ES-I3 (cell line): ENCODE results near the gene HHAT.
"Not testable (repeated sequence)": the region's sequence is repeated elsewhere in the genome, so short reads cannot be mapped to it uniquely, and the experiment has no call there.

Experiments
- H3K36me3 ChIP-seq: 2 replicates; pipeline ENCODE4 v1.6.1; 2013; ENCODE audit warnings: mild to moderate bottlenecking, low read length, control low read depth, moderate library complexity; ENCODE audit not compliant: insufficient read depth
- H3K4me1 ChIP-seq: 2 replicates; pipeline ENCODE4 v1.6.1; 2013; ENCODE audit warnings: mild to moderate bottlenecking, control low read depth, low read length; ENCODE audit not compliant: insufficient read depth
- H3K9ac ChIP-seq: 2 replicates; pipeline ENCODE4 v1.6.1; 2013; ENCODE audit warnings: low read depth, mild to moderate bottlenecking, low read length, moderate library complexity
- H3K9me3 ChIP-seq: 2 replicates; pipeline ENCODE4 v1.6.1; 2013; ENCODE audit warnings: mild to moderate bottlenecking, low read length, moderate library complexity; ENCODE audit not compliant: control insufficient read depth, insufficient read depth

The HHAT gene

GRCh38 chr1:210332233-210332632 lies 3.5 kb downstream of the HHAT start:
- Histone ChIP-seq H3K9ac (no peak overlapping the region), H3K9me3 (no peaks in the 10 kb centered on the region), H3K36me3 (no peaks in the 10 kb centered on the region), H3K4me1 (no peaks in the 10 kb centered on the region)

GRCh38 chr1:210332719-210333398 lies 4.2 kb downstream of the HHAT start:
- H3K4me1 ChIP-seq = no peaks in the 10 kb centered on the region
- H3K9me3 ChIP-seq = no peaks in the 10 kb centered on the region
- H3K36me3 ChIP-seq = no peaks in the 10 kb centered on the region
- H3K9ac ChIP-seq = no peak overlapping the region

- Histone ChIP-seq H3K9ac (no peak overlapping the region), H3K4me1 (no peaks in the 10 kb centered on the region), H3K9me3 (no peaks in the 10 kb centered on the region), H3K36me3 (no peaks in the 10 kb centered on the region)
Measured at GRCh38 chr1:210335001-210335400, 6.3 kb downstream of the HHAT start.

GRCh38 chr1:210336362-210336761 lies 7.7 kb downstream of the HHAT start:
- no peaks in the 10 kb centered on the region for H3K36me3 ChIP-seq
- no peak overlapping the region for H3K9ac ChIP-seq
- no peaks in the 10 kb centered on the region for H3K9me3 ChIP-seq
- H3K4me1 ChIP-seq = no peaks in the 10 kb centered on the region

- Histone ChIP-seq H3K9ac (no peak overlapping the region), H3K4me1 (0 out of 2 replicates have a peak, but pooled peaks cover 1% of the 10 kb centered on the region)
Measured at GRCh38 chr1:210339500-210339899, 10.8 kb downstream of the HHAT start.

GRCh38 chr1:210340311-210340710 lies 11.6 kb downstream of the HHAT start:
- H3K36me3 ChIP-seq = no peaks in the 10 kb centered on the region
- no peaks in the 10 kb centered on the region for H3K9me3 ChIP-seq
- no peak overlapping the region for H3K9ac ChIP-seq
- H3K4me1 ChIP-seq = 0 out of 2 replicates have a peak, but pooled peaks cover 6% of the 10 kb centered on the region

More at GRCh38 chr1:210339500-210339899, 10.8 kb downstream of the HHAT start:
- H3K9me3 ChIP-seq = no peaks in the 10 kb centered on the region
- H3K36me3 ChIP-seq = no peaks in the 10 kb centered on the region

GRCh38 chr1:210340841-210341240 lies 12.1 kb downstream of the HHAT start:
- Histone ChIP-seq H3K36me3 (no peaks in the 10 kb centered on the region), H3K9me3 (no peaks in the 10 kb centered on the region), H3K4me1 (0 out of 2 replicates have a peak, but pooled peaks cover 6% of the 10 kb centered on the region), H3K9ac (no peak overlapping the region)

GRCh38 chr1:210342986-210343780 lies 14.5 kb downstream of the HHAT start:
- Histone ChIP-seq H3K9ac (no peak overlapping the region), H3K4me1 (0 out of 2 replicates have a peak, but pooled peaks cover 6% of the 10 kb centered on the region), H3K36me3 (no peaks in the 10 kb centered on the region), H3K9me3 (no peaks in the 10 kb centered on the region)

- Histone ChIP-seq H3K9me3 (no peaks in the 10 kb centered on the region), H3K9ac (no peak overlapping the region), H3K4me1 (0 out of 2 replicates have a peak, but pooled peaks cover 6% of the 10 kb centered on the region), H3K36me3 (no peaks in the 10 kb centered on the region)
Measured at GRCh38 chr1:210344706-210345105, 16.0 kb downstream of the HHAT start.

GRCh38 chr1:210347112-210347511 lies 18.4 kb downstream of the HHAT start:
- no peak overlapping the region for H3K9ac ChIP-seq
- H3K36me3 ChIP-seq = no peaks in the 10 kb centered on the region
- 0 out of 2 replicates have a peak, but pooled peaks cover 6% of the 10 kb centered on the region for H3K4me1 ChIP-seq
- H3K9me3 ChIP-seq = no peaks in the 10 kb centered on the region

GRCh38 chr1:210351496-210351895 lies 22.8 kb downstream of the HHAT start:
- no peaks in the 10 kb centered on the region for H3K36me3 ChIP-seq
- H3K4me1 ChIP-seq = no peaks in the 10 kb centered on the region
- no peaks in the 10 kb centered on the region for H3K9me3 ChIP-seq
- no peak overlapping the region for H3K9ac ChIP-seq

- H3K9ac ChIP-seq = no peak overlapping the region
- H3K36me3 ChIP-seq = no peaks in the 10 kb centered on the region
Measured at GRCh38 chr1:210352575-210352974, 23.9 kb downstream of the HHAT start.

GRCh38 chr1:210354305-210354704 lies 25.6 kb downstream of the HHAT start:
- peaks cover 16% of the 10 kb centered on the region for H3K4me1 ChIP-seq
- not testable (repeated sequence) for H3K36me3 ChIP-seq, H3K9me3 ChIP-seq, H3K9ac ChIP-seq

More at GRCh38 chr1:210352575-210352974, 23.9 kb downstream of the HHAT start:
- H3K4me1 ChIP-seq = no peaks in the 10 kb centered on the region
- no peaks in the 10 kb centered on the region for H3K9me3 ChIP-seq

GRCh38 chr1:210358626-210359025 lies 29.9 kb downstream of the HHAT start:
- Histone ChIP-seq H3K9ac (no peak overlapping the region), H3K4me1 (peaks cover 23% of the 10 kb centered on the region), H3K9me3 (no peaks in the 10 kb centered on the region), H3K36me3 (no peaks in the 10 kb centered on the region)

GRCh38 chr1:210359255-210359654 lies 30.6 kb downstream of the HHAT start:
- Histone ChIP-seq H3K36me3 (no peaks in the 10 kb centered on the region), H3K4me1 (peaks cover 23% of the 10 kb centered on the region), H3K9ac (no peak overlapping the region), H3K9me3 (no peaks in the 10 kb centered on the region)
